Measurements from ENCODE around the gene SLC26A6.

DNA sequence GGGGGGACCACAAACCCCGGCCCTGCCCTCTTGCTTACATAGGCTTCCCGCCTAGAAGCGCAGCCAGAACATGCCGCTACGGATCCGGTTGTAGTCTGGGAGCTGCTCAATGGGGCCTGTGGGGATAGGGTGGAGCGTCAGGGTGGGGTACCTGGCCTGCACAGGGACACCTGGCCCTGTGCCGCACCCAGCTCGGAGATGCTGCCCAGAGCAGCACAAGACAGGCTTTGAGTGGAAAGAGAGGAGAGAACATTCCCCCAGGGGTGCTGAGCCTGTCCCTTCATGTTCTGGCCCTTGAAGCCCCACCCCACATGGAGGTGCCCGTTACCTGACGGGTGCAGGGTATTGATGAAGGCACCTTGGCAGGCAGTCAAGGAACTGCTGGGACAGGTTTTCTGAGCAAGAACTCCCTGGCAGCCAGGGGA, 36.2 kb downstream of the SLC26A6 start:
- no peak for TF ChIP-seq ZNF219 (CRISPR knock-in tag; IDR thresholded peaks at IDR 0.05; ENCODE audit: borderline replicate concordance)
- TF ChIP-seq, protein P1, sequence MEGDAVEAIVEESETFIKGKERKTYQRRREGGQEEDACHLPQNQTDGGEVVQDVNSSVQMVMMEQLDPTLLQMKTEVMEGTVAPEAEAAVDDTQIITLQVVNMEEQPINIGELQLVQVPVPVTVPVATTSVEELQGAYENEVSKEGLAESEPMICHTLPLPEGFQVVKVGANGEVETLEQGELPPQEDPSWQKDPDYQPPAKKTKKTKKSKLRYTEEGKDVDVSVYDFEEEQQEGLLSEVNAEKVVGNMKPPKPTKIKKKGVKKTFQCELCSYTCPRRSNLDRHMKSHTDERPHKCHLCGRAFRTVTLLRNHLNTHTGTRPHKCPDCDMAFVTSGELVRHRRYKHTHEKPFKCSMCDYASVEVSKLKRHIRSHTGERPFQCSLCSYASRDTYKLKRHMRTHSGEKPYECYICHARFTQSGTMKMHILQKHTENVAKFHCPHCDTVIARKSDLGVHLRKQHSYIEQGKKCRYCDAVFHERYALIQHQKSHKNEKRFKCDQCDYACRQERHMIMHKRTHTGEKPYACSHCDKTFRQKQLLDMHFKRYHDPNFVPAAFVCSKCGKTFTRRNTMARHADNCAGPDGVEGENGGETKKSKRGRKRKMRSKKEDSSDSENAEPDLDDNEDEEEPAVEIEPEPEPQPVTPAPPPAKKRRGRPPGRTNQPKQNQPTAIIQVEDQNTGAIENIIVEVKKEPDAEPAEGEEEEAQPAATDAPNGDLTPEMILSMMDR (IDR thresholded peaks at IDR 0.05): no peak
- no peak for TF ChIP-seq SP1 (CRISPR knock-in tag; conservative IDR thresholded peaks at IDR 0.05)
- no peak for TF ChIP-seq IRF2 (CRISPR knock-in tag; IDR thresholded peaks at IDR 0.05; ENCODE audit: borderline replicate concordance, low read depth)
- no peak for TF ChIP-seq NFE2L1 (CRISPR knock-in tag; IDR thresholded peaks at IDR 0.05)
- no peak for TF ChIP-seq TEAD4 (CRISPR knock-in tag; IDR thresholded peaks at IDR 0.05)
- TF ChIP-seq, protein P2, sequence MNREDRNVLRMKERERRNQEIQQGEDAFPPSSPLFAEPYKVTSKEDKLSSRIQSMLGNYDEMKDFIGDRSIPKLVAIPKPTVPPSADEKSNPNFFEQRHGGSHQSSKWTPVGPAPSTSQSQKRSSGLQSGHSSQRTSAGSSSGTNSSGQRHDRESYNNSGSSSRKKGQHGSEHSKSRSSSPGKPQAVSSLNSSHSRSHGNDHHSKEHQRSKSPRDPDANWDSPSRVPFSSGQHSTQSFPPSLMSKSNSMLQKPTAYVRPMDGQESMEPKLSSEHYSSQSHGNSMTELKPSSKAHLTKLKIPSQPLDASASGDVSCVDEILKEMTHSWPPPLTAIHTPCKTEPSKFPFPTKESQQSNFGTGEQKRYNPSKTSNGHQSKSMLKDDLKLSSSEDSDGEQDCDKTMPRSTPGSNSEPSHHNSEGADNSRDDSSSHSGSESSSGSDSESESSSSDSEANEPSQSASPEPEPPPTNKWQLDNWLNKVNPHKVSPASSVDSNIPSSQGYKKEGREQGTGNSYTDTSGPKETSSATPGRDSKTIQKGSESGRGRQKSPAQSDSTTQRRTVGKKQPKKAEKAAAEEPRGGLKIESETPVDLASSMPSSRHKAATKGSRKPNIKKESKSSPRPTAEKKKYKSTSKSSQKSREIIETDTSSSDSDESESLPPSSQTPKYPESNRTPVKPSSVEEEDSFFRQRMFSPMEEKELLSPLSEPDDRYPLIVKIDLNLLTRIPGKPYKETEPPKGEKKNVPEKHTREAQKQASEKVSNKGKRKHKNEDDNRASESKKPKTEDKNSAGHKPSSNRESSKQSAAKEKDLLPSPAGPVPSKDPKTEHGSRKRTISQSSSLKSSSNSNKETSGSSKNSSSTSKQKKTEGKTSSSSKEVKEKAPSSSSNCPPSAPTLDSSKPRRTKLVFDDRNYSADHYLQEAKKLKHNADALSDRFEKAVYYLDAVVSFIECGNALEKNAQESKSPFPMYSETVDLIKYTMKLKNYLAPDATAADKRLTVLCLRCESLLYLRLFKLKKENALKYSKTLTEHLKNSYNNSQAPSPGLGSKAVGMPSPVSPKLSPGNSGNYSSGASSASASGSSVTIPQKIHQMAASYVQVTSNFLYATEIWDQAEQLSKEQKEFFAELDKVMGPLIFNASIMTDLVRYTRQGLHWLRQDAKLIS (CRISPR knock-in tag; IDR thresholded peaks at IDR 0.05; ENCODE audit: borderline replicate concordance): no peak
- no peak for TF ChIP-seq ELF4 (CRISPR knock-in tag; IDR thresholded peaks at IDR 0.05; ENCODE audit: low read depth)

Measured in WTC11 (cell line).